A673 (cell line): ENCODE data around the gene C3orf49. TPM values are rescaled to one million over a fixed set of nuclear protein-coding genes. Genes with fewer than 3 reads are reported as not detected.

Experiments
- BruUV-seq: library from RNA; stranded (reverse); fragments of 400-500 nt; replicated peaks from 2 replicates; lab custom pipeline; 2021; lab: Mats Ljungman, UMichigan
- CTCF ChIA-PET: fragments of 300-600 bp; sonication (Branson Sonifier 250); formaldehyde crosslinking; loops from one replicate; lab custom pipeline; 2022; ENCODE audit warnings: antibody characterized with exemption; lab: Charles Lee
- POLR2A ChIA-PET: fragments of 300-600 bp; sonication (Branson Sonifier 250); formaldehyde crosslinking; loops from one replicate; lab custom pipeline; 2022; ENCODE audit warnings: antibody characterized with exemption; ENCODE audit not compliant: low non-redundant PET; lab: Charles Lee
- DNase-seq: peaks from one replicate; pipeline ENCODE4 v3.0.0-alpha.2; 2015; ENCODE audit warnings: low spot score
- H3K27ac ChIP-seq: fragments of 200-600 bp; sonication (generic); 2 replicates; pipeline ENCODE4 v1.5.1; 2016; ENCODE audit warnings: mixed run types, low read depth, mild to moderate bottlenecking, mixed read lengths, antibody characterized with exemption, low read length; ENCODE audit not compliant: poor library complexity, severe bottlenecking
- H3K27me3 ChIP-seq: fragments of 200-600 bp; sonication (generic); replicated peaks from 2 replicates; pipeline ENCODE4 v1.6.1; 2017; ENCODE audit warnings: mixed run types, low read depth, mild to moderate bottlenecking, mixed read lengths, antibody characterized with exemption, low read length; ENCODE audit not compliant: insufficient read depth, poor library complexity
- H3K36me3 ChIP-seq: fragments of 200-600 bp; sonication (generic); 2 replicates; pipeline ENCODE4 v1.6.1; 2016; ENCODE audit warnings: mixed run types, mild to moderate bottlenecking, mixed read lengths, antibody characterized with exemption, low read length; ENCODE audit not compliant: insufficient read depth, poor library complexity, severe bottlenecking
- H3K4me1 ChIP-seq: fragments of 200-600 bp; sonication (generic); 2 replicates; pipeline ENCODE4 v1.6.1; 2017; ENCODE audit warnings: mixed run types, mild to moderate bottlenecking, mixed read lengths, antibody characterized with exemption, low read length; ENCODE audit not compliant: insufficient read depth, poor library complexity, severe bottlenecking
- H3K4me3 ChIP-seq: fragments of 200-600 bp; sonication (generic); 2 replicates; pipeline ENCODE4 v1.5.1; 2016; ENCODE audit warnings: low read depth, mixed run types, mild to moderate bottlenecking, mixed read lengths, low read length; ENCODE audit not compliant: poor library complexity, severe bottlenecking
- H3K9me3 ChIP-seq: fragments of 200-600 bp; sonication (generic); 2 replicates; pipeline ENCODE4 v1.6.1; 2016; ENCODE audit warnings: mixed run types, low read depth, mild to moderate bottlenecking, mixed read lengths, antibody characterized with exemption, low read length; ENCODE audit not compliant: poor library complexity, severe bottlenecking
- EZH2 ChIP-seq: fragments of 200-600 bp; sonication (generic); IDR thresholded peaks from 2 replicates; pipeline ENCODE4 v1.6.1; 2017; ENCODE audit warnings: borderline replicate concordance, low read depth, mild to moderate bottlenecking, mixed read lengths, antibody characterized with exemption, low read length; ENCODE audit not compliant: poor library complexity, severe bottlenecking
- intact Hi-C: fragments of 100-400 bp; cut with micrococcal nuclease; formaldehyde crosslinking; loops from one replicate; pipeline ENCODE4 v1.10.0; 2022; ENCODE audit not compliant: unreplicated experiment
- total RNA-seq: library from RNA; stranded (reverse); gene quantifications from 2 replicates; pipeline ENCODE4 v1.2.3, GENCODE V29; 2021
- TF ChIP-seq, protein P1 (sequence below): fragments of 300-800, 200-600 bp; sonication (generic); conservative IDR thresholded peaks from 2 replicates; pipeline ENCODE4 v1.5.1; 2017; ENCODE audit warnings: low read depth, mild to moderate bottlenecking, antibody characterized with exemption, low read length, moderate library complexity, mixed read lengths

The C3orf49 gene
- total RNA-seq, 1 experiment from 2014 or later: not detected

DNA sequence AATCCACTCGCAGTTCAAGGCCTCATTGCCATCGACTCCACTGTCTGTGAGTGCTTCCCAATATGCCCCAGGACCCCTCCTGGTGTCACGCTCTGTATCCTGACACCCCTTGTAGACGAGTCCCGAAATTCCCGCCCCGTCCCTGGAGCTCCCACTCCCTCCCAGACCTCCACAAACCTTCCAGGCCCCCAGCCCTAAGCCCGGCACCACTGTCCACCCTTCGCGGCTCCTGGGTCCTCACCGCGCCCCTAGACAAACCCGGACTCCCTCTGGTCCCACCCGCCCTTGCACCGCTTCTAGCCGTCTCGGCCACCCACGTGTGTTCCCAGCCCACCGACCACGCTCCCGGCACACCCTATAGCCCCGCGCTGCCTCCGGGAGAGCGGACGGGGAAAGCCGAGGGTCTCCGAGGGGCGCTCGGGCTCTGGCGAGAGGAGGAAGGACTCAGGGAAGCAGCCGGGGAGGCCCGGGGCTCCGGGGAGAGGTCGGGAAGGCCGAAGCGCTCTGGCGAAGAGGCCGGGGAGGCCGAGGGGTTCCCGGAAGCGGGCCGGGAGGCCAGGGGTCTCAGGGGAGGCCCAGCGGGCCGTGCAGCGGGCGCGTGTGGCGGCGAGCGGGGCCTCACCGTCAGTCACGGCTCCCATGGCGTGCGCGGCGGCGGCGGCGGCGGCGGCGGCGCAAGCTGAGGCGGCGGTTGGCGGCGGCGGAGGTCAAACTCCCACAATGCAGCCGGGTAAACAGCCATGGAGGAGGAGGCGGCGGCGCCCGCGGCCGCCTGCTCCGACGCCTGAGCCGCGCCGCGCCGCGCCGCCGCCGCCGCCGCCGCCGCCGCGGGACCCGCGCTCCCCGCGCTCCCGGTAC lies 44.3 kb downstream of the C3orf49 start, which contains the start of the genes ATXN7 and THOC7:
TSS of gene ATXN7 (plus strand) at position 718 of the 858 bp plus-strand sequence. CDS start 48,732 bp downstream, outside the sequence.
TSS of gene THOC7 (minus strand) at position 656 of the 858 bp plus-strand sequence. CDS start at position 641, 15 bp downstream.
- Histone ChIP-seq H3K27ac (peak within 1 kb of the TSS; percentile 91), H3K9me3 (no peaks in the 10 kb centered on the region), H3K27me3 (no peaks in the 10 kb centered on the region), H3K4me3 (peak within 1 kb of the TSS; percentile 76), H3K4me1 (no peaks in the 10 kb centered on the region), H3K36me3 (no peaks in the 10 kb centered on the region)
- TF ChIP-seq EZH2: no peak
- TF ChIP-seq, protein P1, sequence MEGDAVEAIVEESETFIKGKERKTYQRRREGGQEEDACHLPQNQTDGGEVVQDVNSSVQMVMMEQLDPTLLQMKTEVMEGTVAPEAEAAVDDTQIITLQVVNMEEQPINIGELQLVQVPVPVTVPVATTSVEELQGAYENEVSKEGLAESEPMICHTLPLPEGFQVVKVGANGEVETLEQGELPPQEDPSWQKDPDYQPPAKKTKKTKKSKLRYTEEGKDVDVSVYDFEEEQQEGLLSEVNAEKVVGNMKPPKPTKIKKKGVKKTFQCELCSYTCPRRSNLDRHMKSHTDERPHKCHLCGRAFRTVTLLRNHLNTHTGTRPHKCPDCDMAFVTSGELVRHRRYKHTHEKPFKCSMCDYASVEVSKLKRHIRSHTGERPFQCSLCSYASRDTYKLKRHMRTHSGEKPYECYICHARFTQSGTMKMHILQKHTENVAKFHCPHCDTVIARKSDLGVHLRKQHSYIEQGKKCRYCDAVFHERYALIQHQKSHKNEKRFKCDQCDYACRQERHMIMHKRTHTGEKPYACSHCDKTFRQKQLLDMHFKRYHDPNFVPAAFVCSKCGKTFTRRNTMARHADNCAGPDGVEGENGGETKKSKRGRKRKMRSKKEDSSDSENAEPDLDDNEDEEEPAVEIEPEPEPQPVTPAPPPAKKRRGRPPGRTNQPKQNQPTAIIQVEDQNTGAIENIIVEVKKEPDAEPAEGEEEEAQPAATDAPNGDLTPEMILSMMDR: no peak
- CTCF ChIA-PET: no interaction called here
- BruUV-seq: no TSS peak
- intact Hi-C loops: no loop called here
- POLR2A ChIA-PET: no interaction called here
- DNase-seq: peak; percentile 51

DNA sequence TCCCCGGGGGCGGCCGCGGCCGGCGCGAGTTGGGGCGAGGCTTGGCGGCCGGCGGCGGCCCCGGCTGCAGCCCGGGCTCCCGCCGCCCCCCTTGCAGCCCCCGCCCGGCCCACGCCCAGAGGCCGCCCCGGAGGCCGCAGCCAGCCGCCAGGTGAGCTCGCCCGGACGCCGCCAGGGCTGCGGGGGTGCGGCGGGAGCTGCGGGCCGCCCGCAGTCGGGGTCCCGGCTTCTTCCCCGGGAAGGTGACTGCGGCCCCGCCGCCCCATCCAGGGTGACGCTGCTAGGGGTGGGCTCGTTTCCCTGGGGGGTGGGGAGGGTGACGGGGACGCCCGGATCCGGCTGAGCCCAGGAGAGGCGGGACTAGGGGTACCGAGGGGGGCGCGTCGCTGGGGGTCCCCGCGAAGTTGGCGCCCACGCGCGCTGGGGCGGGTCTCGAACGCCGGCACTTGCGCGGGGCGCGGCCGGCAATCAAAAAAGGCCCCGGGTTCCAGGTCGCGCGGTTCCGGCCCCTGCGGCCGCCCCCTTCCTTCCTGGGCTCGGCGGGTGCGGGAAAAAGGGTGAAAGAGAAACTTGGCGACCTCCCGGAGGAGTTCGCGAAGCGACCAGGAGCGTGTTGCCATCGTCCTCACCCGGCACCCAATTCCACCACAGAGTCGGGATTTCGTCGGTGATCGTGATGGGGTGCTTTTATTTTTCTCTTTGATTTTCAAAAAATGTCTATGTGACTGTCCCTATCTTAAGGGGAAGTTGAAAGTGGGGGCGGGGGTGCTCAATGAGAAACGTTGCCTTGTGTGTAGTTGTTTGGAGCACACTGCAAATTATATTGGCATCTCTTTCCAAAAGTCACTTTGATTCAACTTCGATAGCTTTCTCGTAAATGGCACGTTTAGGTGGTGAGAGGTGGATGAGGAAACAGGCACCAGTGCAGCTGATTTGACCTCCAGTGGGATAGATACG lies 45.2 kb downstream of the C3orf49 start:
- Histone ChIP-seq H3K9me3 (no peaks in the 10 kb centered on the region), H3K27me3 (no peaks in the 10 kb centered on the region), H3K36me3 (no peaks in the 10 kb centered on the region), H3K4me1 (no peaks in the 10 kb centered on the region), H3K27ac (peak overlapping the region; percentile 70), H3K4me3 (peak overlapping the region; percentile 64)
- TF ChIP-seq, protein P1: no peak
- no peak for TF ChIP-seq EZH2
- ChIA-PET POLR2A (no interaction called here), CTCF (no interaction called here)
- BruUV-seq: no TSS peak
- DNase-seq: peak; percentile 13
- intact Hi-C loops: no loop called here

DNA sequence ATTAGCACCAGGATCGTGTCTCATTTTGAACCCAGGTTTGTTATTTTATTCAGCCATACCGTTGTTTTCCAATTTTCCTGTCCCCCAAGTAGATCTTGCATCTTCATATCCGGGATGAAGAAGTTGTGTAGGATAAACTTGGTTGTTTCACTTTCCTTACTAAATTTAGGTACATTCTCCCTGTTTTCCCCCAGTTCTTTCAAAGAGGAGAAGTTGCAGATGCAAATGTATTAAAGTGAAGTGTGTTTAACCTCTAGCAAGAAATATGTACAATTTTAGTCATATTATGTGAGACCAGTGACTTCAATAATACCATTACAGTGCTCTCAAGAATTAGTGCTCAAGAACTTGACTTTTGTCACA lies 45.8 kb downstream of the C3orf49 start:
- H3K4me3 ChIP-seq: peak overlapping the region; percentile 64
- no peaks in the 10 kb centered on the region for H3K9me3 ChIP-seq
- BruUV-seq: TSS peak; percentile 63
- no peak overlapping the region for H3K27ac ChIP-seq
- no peaks in the 10 kb centered on the region for H3K27me3 ChIP-seq
- POLR2A ChIA-PET: no interaction called here
- CTCF ChIA-PET: no interaction called here
- TF ChIP-seq, protein P1: no peak
- no peak for TF ChIP-seq EZH2
- DNase-seq: no peak
- H3K4me1 ChIP-seq: no peaks in the 10 kb centered on the region
- H3K36me3 ChIP-seq: no peaks in the 10 kb centered on the region
- intact Hi-C loops: no loop called here
